ENCODE results near the gene GPER1.

Gene GPER1

GRCh38 chr7:1050254-1050906, 37.5 kb upstream of the GPER1 start:
- H3K4me3 ChIP-seq (ENCODE audit: low read depth, low read length), result no peak overlapping the region
- DNase-seq (ENCODE audit: low read depth), result no peak
- no peak for TF ChIP-seq CTCF (conservative IDR thresholded peaks at IDR 0.05; ENCODE audit: low read depth, low read length)

- TF ChIP-seq CTCF (conservative IDR thresholded peaks at IDR 0.05; ENCODE audit: low read depth, low read length), result no peak
- DNase-seq (ENCODE audit: low read depth), result no peak
- H3K4me3 ChIP-seq (ENCODE audit: low read depth, low read length), result no peak overlapping the region
These were observed 36.8 kb upstream of the GPER1 start for GRCh38 chr7:1050956-1051690.

GRCh38 chr7:1052031-1052818, 35.7 kb upstream of the GPER1 start:
- TF ChIP-seq CTCF (conservative IDR thresholded peaks at IDR 0.05; ENCODE audit: low read depth, low read length), result no peak
- DNase-seq (ENCODE audit: low read depth), result no peak
- H3K4me3 ChIP-seq (ENCODE audit: low read depth, low read length), result no peak overlapping the region

GRCh38 chr7:1053002-1053411, 34.9 kb upstream of the GPER1 start:
- DNase-seq (ENCODE audit: low read depth), result no peak
- no peak overlapping the region for H3K4me3 ChIP-seq (ENCODE audit: low read depth, low read length)
- no peak for TF ChIP-seq CTCF (conservative IDR thresholded peaks at IDR 0.05; ENCODE audit: low read depth, low read length)

GRCh38 chr7:1053816-1054370, 34.0 kb upstream of the GPER1 start:
- TF ChIP-seq CTCF (conservative IDR thresholded peaks at IDR 0.05; ENCODE audit: low read depth, low read length), result no peak

GRCh38 chr7:1054438-1054837, 33.5 kb upstream of the GPER1 start:
- H3K4me3 ChIP-seq (ENCODE audit: low read depth, low read length), result no peak overlapping the region
- TF ChIP-seq CTCF (conservative IDR thresholded peaks at IDR 0.05; ENCODE audit: low read depth, low read length), result no peak
- peak; percentile 24 for DNase-seq (ENCODE audit: low read depth)

More at GRCh38 chr7:1053816-1054370, 34.0 kb upstream of the GPER1 start:
- no peak overlapping the region for H3K4me3 ChIP-seq (ENCODE audit: low read depth, low read length)
- DNase-seq (ENCODE audit: low read depth), result no peak
